Endothelial cell of coronary artery (primary cell): ENCODE data around the gene SPATA25. TPM values are rescaled to one million over a fixed set of nuclear protein-coding genes. Genes with fewer than 3 reads are reported as not detected.

Source experiments
- total RNA-seq: library from RNA; depleted of rRNA; stranded (reverse); fragments of >200 nt; gene quantifications from 2 replicates; pipeline ENCODE4 v1.2.3, GENCODE V29; 2014

SPATA25 gene
- 0.63 and 0.75 TPM in 2 replicates for total RNA-seq

GRCh38 chr20:45887346-45887715 is at the start of gene SPATA25:
TSS of gene SPATA25 (minus strand) at chr20:45887622. CDS start at chr20:45887590, 32 bp downstream.

GRCh38 chr20:45934586-45935415 is 47.4 kb upstream of the SPATA25 start, which contains the start of gene PCIF1:
TSS of gene PCIF1 (plus strand) at chr20:45934683. CDS start at chr20:45939000, 4,317 bp downstream.

GRCh38 chr20:45911486-45912343 is 24.3 kb upstream of the SPATA25 start, which contains the start of gene PLTP:
TSS of gene PLTP (minus strand) at chr20:45912155. CDS start at chr20:45911452, 703 bp downstream.

GRCh38 chr20:45890985-45891983 is 3.9 kb upstream of the SPATA25 start, which contains the start of the genes CTSA and NEURL2:
TSS of gene CTSA (plus strand) at chr20:45891335. CDS start at chr20:45891569, 234 bp downstream.
TSS of gene NEURL2 (minus strand) at chr20:45891208. CDS start at chr20:45890991, 217 bp downstream.

GRCh38 chr20:45880988-45881788 is 6.2 kb downstream of the SPATA25 start, which contains the start of gene ZSWIM1:
TSS of gene ZSWIM1 (plus strand) at chr20:45881227. CDS start at chr20:45882593, 1,366 bp downstream.

GRCh38 chr20:45857114-45857881 is 30.1 kb downstream of the SPATA25 start, which contains the start of the genes ACOT8 and ZSWIM3:
TSS of gene ACOT8 (minus strand) at chr20:45857392. CDS start at chr20:45857315, 77 bp downstream.
TSS of gene ZSWIM3 (plus strand) at chr20:45857614. CDS start at chr20:45857826, 212 bp downstream.

Other genes with a start within 250 kb of the SPATA25 start
- gene WFDC11, start 217.4 kb downstream of the SPATA25 start, total RNA-seq, result not detected in 2 replicates
- not detected in 2 replicates for gene WFDC13, start 185.6 kb downstream of the SPATA25 start, total RNA-seq
- not detected in 2 replicates for gene WFDC10B, start 182.6 kb downstream of the SPATA25 start, total RNA-seq
- gene SPINT4, start 165.3 kb downstream of the SPATA25 start, total RNA-seq, result not detected in 2 replicates
- gene WFDC3, start 95.7 kb downstream of the SPATA25 start, total RNA-seq, result 0.28 TPM in 1 of 2 replicates, not detected in the other
- 13.9 and 14.8 TPM in 2 replicates for gene DNTTIP1, start 95.7 kb downstream of the SPATA25 start, total RNA-seq
- gene UBE2C, start 75.0 kb downstream of the SPATA25 start, total RNA-seq, result 9.7 and 23.3 TPM in 2 replicates
- gene TNNC2, start 60.3 kb downstream of the SPATA25 start, total RNA-seq, result not detected in 2 replicates
- 13.6 and 19.0 TPM in 2 replicates for gene SNX21, start 53.8 kb downstream of the SPATA25 start, total RNA-seq
- 25.8 and 34.6 TPM in 2 replicates for gene ACOT8, start 30.2 kb downstream of the SPATA25 start, total RNA-seq
- 5.8 and 7.4 TPM in 2 replicates for gene ZSWIM3, start 30.0 kb downstream of the SPATA25 start, total RNA-seq
- 3.6 TPM in 2 replicates for gene ZSWIM1, start 6.4 kb downstream of the SPATA25 start, total RNA-seq
- gene NEURL2, start 3.6 kb upstream of the SPATA25 start, total RNA-seq, result 2.0 and 2.2 TPM in 2 replicates
- 34.3 and 49.5 TPM in 2 replicates for gene CTSA, start 3.7 kb upstream of the SPATA25 start, total RNA-seq
- 8.2 and 13.7 TPM in 2 replicates for gene PLTP, start 24.5 kb upstream of the SPATA25 start, total RNA-seq
- gene PCIF1, start 47.1 kb upstream of the SPATA25 start, total RNA-seq, result 6.5 and 6.9 TPM in 2 replicates
- 9.0 and 11.6 TPM in 2 replicates for gene ZNF335, start 84.6 kb upstream of the SPATA25 start, total RNA-seq
- gene MMP9, start 121.3 kb upstream of the SPATA25 start, total RNA-seq, result 0.09 TPM in 1 of 2 replicates, not detected in the other
- 0.19 and 0.63 TPM in 2 replicates for gene SLC12A5, start 141.6 kb upstream of the SPATA25 start, total RNA-seq
- 11.6 and 12.1 TPM in 2 replicates for gene NCOA5, start 202.3 kb upstream of the SPATA25 start, total RNA-seq
- gene CD40, start 230.7 kb upstream of the SPATA25 start, total RNA-seq, result 8.0 and 9.5 TPM in 2 replicates